ENCODE measurements around the gene TXNDC8.

TXNDC8 gene

GRCh38 chr9:110343551-110343950 is 5.9 kb upstream of the TXNDC8 start:
- TF ChIP-seq CTCF (conservative IDR thresholded peaks at IDR 0.05; ENCODE audit: low read length) (no peak), EZH2phosphoT487 (IDR thresholded peaks at IDR 0.05; ENCODE audit: borderline replicate concordance) (no peak)
- Histone ChIP-seq H3K9me3 (ENCODE audit: insufficient read depth, low read depth, low read length) (no peaks in the 10 kb centered on the region), H3K27me3 (ENCODE audit: insufficient read depth, low read length, poor library complexity, severe bottlenecking) (no peaks in the 10 kb centered on the region), H3K4me1 (ENCODE audit: insufficient read depth, low read length, poor library complexity, severe bottlenecking) (no peaks in the 10 kb centered on the region), H2AFZ (ENCODE audit: low read length) (no peak overlapping the region), H3F3A (ENCODE audit: low read depth) (no peaks in the 10 kb centered on the region), H3K79me2 (ENCODE audit: insufficient read depth, low read length) (no peaks in the 10 kb centered on the region), H4K20me1 (ENCODE audit: insufficient read depth, low read length, poor library complexity, severe bottlenecking) (no peaks in the 10 kb centered on the region), H3K4me3 (ENCODE audit: low read length, poor library complexity, severe bottlenecking) (no peak overlapping the region), H3K4me2 (ENCODE audit: low read depth, low read length, poor library complexity, severe bottlenecking) (no peak overlapping the region), H3K9ac (ENCODE audit: low read depth, low read length, poor library complexity, severe bottlenecking) (no peak overlapping the region), H3K9me2 (replicated peaks; ENCODE audit: low read depth, low read length) (no peaks in the 10 kb centered on the region), H3K36me3 (ENCODE audit: insufficient read depth, low read length) (no peaks in the 10 kb centered on the region)

GRCh38 chr9:110340306-110340705 is 2.6 kb upstream of the TXNDC8 start:
- TF ChIP-seq CTCF (conservative IDR thresholded peaks at IDR 0.05; ENCODE audit: low read length) (peak; percentile 54), EZH2phosphoT487 (IDR thresholded peaks at IDR 0.05; ENCODE audit: borderline replicate concordance) (no peak)
- no peak overlapping the region for H3K4me3 ChIP-seq (ENCODE audit: low read length, poor library complexity, severe bottlenecking)
- no peaks in the 10 kb centered on the region for H3K9me3 ChIP-seq (ENCODE audit: insufficient read depth, low read depth, low read length)
- H4K20me1 ChIP-seq (ENCODE audit: insufficient read depth, low read length, poor library complexity, severe bottlenecking): no peaks in the 10 kb centered on the region
- H3K79me2 ChIP-seq (ENCODE audit: insufficient read depth, low read length): no peaks in the 10 kb centered on the region
- H2AFZ ChIP-seq (ENCODE audit: low read length): no peak overlapping the region
- no peak overlapping the region for H3K4me2 ChIP-seq (ENCODE audit: low read depth, low read length, poor library complexity, severe bottlenecking)
- no peaks in the 10 kb centered on the region for H3K27me3 ChIP-seq (ENCODE audit: insufficient read depth, low read length, poor library complexity, severe bottlenecking)
- no peaks in the 10 kb centered on the region for H3K4me1 ChIP-seq (ENCODE audit: insufficient read depth, low read length, poor library complexity, severe bottlenecking)
- no peaks in the 10 kb centered on the region for H3K9me2 ChIP-seq (replicated peaks; ENCODE audit: low read depth, low read length)
- no peaks in the 10 kb centered on the region for H3K36me3 ChIP-seq (ENCODE audit: insufficient read depth, low read length)
- no peak overlapping the region for H3K9ac ChIP-seq (ENCODE audit: low read depth, low read length, poor library complexity, severe bottlenecking)
- no peaks in the 10 kb centered on the region for H3F3A ChIP-seq (ENCODE audit: low read depth)

- Histone ChIP-seq H2AFZ (ENCODE audit: low read length) (no peak overlapping the region), H3F3A (ENCODE audit: low read depth) (no peaks in the 10 kb centered on the region), H3K79me2 (ENCODE audit: insufficient read depth, low read length) (no peaks in the 10 kb centered on the region), H3K9me3 (ENCODE audit: insufficient read depth, low read depth, low read length) (no peaks in the 10 kb centered on the region), H3K4me1 (ENCODE audit: insufficient read depth, low read length, poor library complexity, severe bottlenecking) (no peaks in the 10 kb centered on the region), H4K20me1 (ENCODE audit: insufficient read depth, low read length, poor library complexity, severe bottlenecking) (no peaks in the 10 kb centered on the region), H3K27me3 (ENCODE audit: insufficient read depth, low read length, poor library complexity, severe bottlenecking) (no peaks in the 10 kb centered on the region), H3K4me2 (ENCODE audit: low read depth, low read length, poor library complexity, severe bottlenecking) (no peak overlapping the region), H3K4me3 (ENCODE audit: low read length, poor library complexity, severe bottlenecking) (no peak overlapping the region), H3K9ac (ENCODE audit: low read depth, low read length, poor library complexity, severe bottlenecking) (no peak overlapping the region), H3K9me2 (replicated peaks; ENCODE audit: low read depth, low read length) (no peaks in the 10 kb centered on the region), H3K36me3 (ENCODE audit: insufficient read depth, low read length) (no peaks in the 10 kb centered on the region)
- TF ChIP-seq EZH2phosphoT487 (IDR thresholded peaks at IDR 0.05; ENCODE audit: borderline replicate concordance): no peak
- TF ChIP-seq CTCF (conservative IDR thresholded peaks at IDR 0.05; ENCODE audit: low read length): no peak
Measured at GRCh38 chr9:110338143-110338542, 480 bp upstream of the TXNDC8 start.
